Measurements from ENCODE around the gene ATF7IP2. TPM values are rescaled to one million over a fixed set of nuclear protein-coding genes. Genes with fewer than 3 reads are reported as not detected.

Gene ATF7IP2
- polyA plus RNA-seq, 1 donor (not counting 4 experiments of a cell fraction or from before 2014, with no cell fraction given), result 9.8 TPM

DNA sequence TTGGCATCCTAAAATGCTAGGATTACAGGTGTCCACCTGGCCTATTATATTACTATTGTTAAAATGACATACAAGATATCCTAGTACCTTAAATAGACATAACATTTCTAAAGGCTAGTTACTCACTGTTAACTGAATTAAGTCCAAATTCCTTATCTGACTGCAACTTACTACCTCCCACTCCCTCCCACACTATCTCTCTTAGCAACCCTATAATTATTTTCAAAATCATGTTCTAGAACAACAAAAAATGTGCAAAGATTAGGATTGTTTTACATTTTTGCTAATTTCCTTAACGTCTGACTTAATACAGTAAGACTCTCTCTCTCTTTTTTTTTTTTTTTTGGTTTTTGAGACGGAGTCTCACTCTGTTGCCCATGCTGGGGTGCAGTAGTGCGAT, 2.2 kb upstream of the ATF7IP2 start:
- DNase-seq (ENCODE audit: low read depth, low spot score), result no peak
- H3K27me3 ChIP-seq (ENCODE audit: control insufficient read depth, extremely low read depth, insufficient read depth, low read length), result no peaks in the 10 kb centered on the region
- H3K9ac ChIP-seq (ENCODE audit: control insufficient read depth, extremely low read depth, insufficient read depth, low read length), result no peak overlapping the region
- no peaks in the 10 kb centered on the region for H3K9me1 ChIP-seq (ENCODE audit: control insufficient read depth, extremely low read depth, insufficient read depth, low read length)
- peaks cover 3% of the 10 kb centered on the region for H3K79me2 ChIP-seq (ENCODE audit: control insufficient read depth, insufficient read depth, low read length)
- H4K20me1 ChIP-seq (ENCODE audit: control insufficient read depth, extremely low read depth, insufficient read depth, low read length), result no peaks in the 10 kb centered on the region
- H3K9me3 ChIP-seq (ENCODE audit: control insufficient read depth, low read depth, low read length), result no peaks in the 10 kb centered on the region
- H2AFZ ChIP-seq (ENCODE audit: control insufficient read depth, low read length), result no peak overlapping the region
- FAIRE-seq, result no peak
- H3K4me1 ChIP-seq (ENCODE audit: control insufficient read depth, extremely low read depth, insufficient read depth, low read length), result peaks cover 3% of the 10 kb centered on the region
- no peak overlapping the region for H3K4me2 ChIP-seq (ENCODE audit: control insufficient read depth, extremely low read depth, insufficient read depth, low read depth, low read length)
- dilution Hi-C loops (cut with MboI; ENCODE audit: extremely low pct_ligation_motif_present, low sequenced_read_pairs), result no loop called here
- H3K36me3 ChIP-seq (ENCODE audit: control insufficient read depth in 2 of 2, extremely low read depth in 1 of 2, insufficient read depth in 2 of 2, low read length in 2 of 2), result no peaks in the 10 kb centered on the region
- no peak overlapping the region for H3K27ac ChIP-seq (ENCODE audit: control insufficient read depth, insufficient read depth, low read length)
- TF ChIP-seq, protein P1, sequence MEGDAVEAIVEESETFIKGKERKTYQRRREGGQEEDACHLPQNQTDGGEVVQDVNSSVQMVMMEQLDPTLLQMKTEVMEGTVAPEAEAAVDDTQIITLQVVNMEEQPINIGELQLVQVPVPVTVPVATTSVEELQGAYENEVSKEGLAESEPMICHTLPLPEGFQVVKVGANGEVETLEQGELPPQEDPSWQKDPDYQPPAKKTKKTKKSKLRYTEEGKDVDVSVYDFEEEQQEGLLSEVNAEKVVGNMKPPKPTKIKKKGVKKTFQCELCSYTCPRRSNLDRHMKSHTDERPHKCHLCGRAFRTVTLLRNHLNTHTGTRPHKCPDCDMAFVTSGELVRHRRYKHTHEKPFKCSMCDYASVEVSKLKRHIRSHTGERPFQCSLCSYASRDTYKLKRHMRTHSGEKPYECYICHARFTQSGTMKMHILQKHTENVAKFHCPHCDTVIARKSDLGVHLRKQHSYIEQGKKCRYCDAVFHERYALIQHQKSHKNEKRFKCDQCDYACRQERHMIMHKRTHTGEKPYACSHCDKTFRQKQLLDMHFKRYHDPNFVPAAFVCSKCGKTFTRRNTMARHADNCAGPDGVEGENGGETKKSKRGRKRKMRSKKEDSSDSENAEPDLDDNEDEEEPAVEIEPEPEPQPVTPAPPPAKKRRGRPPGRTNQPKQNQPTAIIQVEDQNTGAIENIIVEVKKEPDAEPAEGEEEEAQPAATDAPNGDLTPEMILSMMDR (optimal IDR thresholded peaks at IDR 0.05 in 1 of 3, IDR thresholded peaks at IDR 0.05 in 1 of 3, conservative IDR thresholded peaks at IDR 0.05 in 1 of 3; ENCODE audit: extremely low read depth in 1 of 3, insufficient read depth in 2 of 3, low read length in 3 of 3), result no peak
- TF ChIP-seq EZH2 (IDR thresholded peaks at IDR 0.05; ENCODE audit: low read length), result no peak
- no peak overlapping the region for H3K4me3 ChIP-seq (ENCODE audit: control insufficient read depth in 2 of 3, extremely low read depth in 1 of 3, insufficient read depth in 2 of 3, low read depth in 1 of 3, low read length in 3 of 3)

DNA sequence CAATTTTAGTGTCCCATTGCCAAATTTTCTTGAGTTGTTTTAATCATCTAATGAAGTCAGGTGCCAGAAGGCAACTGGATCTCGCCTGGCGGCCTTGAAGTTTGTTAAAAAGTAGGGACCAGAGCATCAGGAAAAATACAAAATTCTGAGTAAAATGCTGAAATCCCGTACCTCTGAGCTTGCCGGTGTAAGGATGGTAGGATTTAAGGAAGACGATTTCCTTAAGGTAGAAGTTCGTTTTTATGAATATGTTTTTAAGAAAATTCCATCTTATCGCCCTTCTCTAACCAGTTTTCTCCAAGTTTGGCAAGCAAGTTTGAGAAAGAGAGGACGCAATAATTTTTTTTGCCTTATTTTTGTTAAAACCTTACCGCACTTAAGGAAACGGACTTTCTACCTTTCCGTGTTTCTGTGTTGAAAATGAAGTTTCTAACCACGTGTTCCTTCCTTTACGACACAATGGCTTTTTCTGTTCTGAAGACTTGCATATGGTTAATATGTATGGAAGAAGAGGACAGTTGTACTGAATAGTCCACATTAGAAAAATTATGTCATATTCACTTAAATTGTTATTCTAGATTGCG, 748 bp downstream of the ATF7IP2 start:
- DNase-seq (ENCODE audit: low read depth, low spot score) (no peak), FAIRE-seq (no peak)
- peaks cover 3% of the 10 kb centered on the region for H3K4me1 ChIP-seq (ENCODE audit: control insufficient read depth, extremely low read depth, insufficient read depth, low read length)
- H4K20me1 ChIP-seq (ENCODE audit: control insufficient read depth, extremely low read depth, insufficient read depth, low read length), result no peaks in the 10 kb centered on the region
- H3K27ac ChIP-seq (ENCODE audit: control insufficient read depth, insufficient read depth, low read length), result peak overlapping the region; percentile 57
- TF ChIP-seq EZH2 (IDR thresholded peaks at IDR 0.05; ENCODE audit: low read length), result no peak
- TF ChIP-seq, protein P1 (optimal IDR thresholded peaks at IDR 0.05 in 1 of 3, IDR thresholded peaks at IDR 0.05 in 1 of 3, conservative IDR thresholded peaks at IDR 0.05 in 1 of 3; ENCODE audit: extremely low read depth in 1 of 3, insufficient read depth in 2 of 3, low read length in 3 of 3), result no peak
- H3K27me3 ChIP-seq (ENCODE audit: control insufficient read depth, extremely low read depth, insufficient read depth, low read length), result no peaks in the 10 kb centered on the region
- dilution Hi-C loops (cut with MboI; ENCODE audit: extremely low pct_ligation_motif_present, low sequenced_read_pairs), result no loop called here
- H3K36me3 ChIP-seq (ENCODE audit: control insufficient read depth in 2 of 2, extremely low read depth in 1 of 2, insufficient read depth in 2 of 2, low read length in 2 of 2), result no peaks in the 10 kb centered on the region
- peak overlapping the region; percentile 89 for H3K4me2 ChIP-seq (ENCODE audit: control insufficient read depth, extremely low read depth, insufficient read depth, low read depth, low read length)
- no peaks in the 10 kb centered on the region for H3K9me3 ChIP-seq (ENCODE audit: control insufficient read depth, low read depth, low read length)
- H2AFZ ChIP-seq (ENCODE audit: control insufficient read depth, low read length), result peak overlapping the region; percentile 92
- H3K4me3 ChIP-seq (ENCODE audit: control insufficient read depth in 2 of 3, extremely low read depth in 1 of 3, insufficient read depth in 2 of 3, low read depth in 1 of 3, low read length in 3 of 3), result peak overlapping the region; percentile 59 to 84 (median 81)
- H3K9me1 ChIP-seq (ENCODE audit: control insufficient read depth, extremely low read depth, insufficient read depth, low read length), result no peaks in the 10 kb centered on the region
- H3K79me2 ChIP-seq (ENCODE audit: control insufficient read depth, insufficient read depth, low read length), result peaks cover 3% of the 10 kb centered on the region
- H3K9ac ChIP-seq (ENCODE audit: control insufficient read depth, extremely low read depth, insufficient read depth, low read length), result peak overlapping the region; percentile 80

All from keratinocyte (primary cell).